GM21447 (cell line): ENCODE data around the gene SNED1.

Experiments
- ATAC-seq: cut with Tn5 transposase; IDR thresholded peaks from one replicate; pipeline ENCODE4 v1.9.1; 2021; ENCODE audit not compliant: unreplicated experiment

Gene SNED1

DNA sequence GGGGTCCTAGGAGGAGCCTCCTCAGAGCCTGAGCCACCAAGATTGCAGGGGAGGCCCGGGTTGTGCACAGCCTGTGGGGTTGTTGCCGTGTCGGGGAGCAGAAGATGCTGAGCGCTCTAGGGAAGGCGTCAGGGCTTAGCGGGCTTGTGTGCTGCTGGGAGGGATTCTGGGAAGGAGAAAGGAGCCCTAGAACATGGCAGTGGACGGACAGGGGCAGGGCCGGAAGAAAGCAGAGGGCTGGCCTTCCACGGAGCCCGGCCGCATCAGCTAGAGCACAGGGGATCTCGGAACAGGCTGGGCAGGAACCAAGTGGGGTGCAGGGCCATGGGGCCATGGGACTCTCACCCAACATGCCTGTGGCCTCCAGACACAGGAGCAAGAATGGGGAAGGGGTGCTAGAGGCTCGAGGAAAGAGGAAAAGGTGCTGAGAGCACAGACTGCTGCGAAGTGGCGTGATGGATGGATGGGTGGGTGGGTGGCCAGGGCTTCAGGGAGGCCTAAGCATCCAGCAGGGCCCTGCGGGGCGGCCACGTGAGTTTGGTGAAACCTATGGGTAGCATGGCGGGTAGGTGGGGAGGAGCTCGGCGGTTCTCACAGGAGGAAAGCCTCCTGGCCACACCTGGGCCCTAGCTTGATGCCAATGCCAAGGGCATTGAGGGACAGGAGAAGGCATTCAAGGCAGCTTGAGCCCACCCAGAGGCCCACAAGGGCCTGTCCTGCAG lies 67.9 kb downstream of the SNED1 start:
- ATAC-seq: no peak

DNA sequence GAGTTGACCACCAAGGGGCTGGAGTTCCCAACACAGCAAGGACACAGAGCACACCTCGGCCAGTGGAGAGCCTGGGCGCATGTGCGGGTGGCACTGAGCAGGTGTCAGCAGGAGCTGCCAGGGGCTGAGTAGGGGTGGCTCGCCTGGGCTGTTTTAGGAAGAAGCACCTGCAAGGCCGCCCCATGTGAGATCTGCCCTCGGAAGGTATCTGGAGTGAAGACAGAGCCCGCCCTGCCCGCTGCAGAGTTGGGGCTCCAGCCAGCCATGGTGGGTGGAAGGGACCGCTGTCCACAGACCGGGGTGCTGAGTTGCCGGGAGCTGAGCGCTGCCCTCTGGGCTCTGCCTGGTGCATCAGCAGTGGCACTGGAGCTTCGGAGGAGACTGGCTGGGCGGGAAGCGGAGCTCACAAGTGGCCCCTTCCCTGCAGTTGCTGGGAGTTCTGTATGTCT lies 68.5 kb downstream of the SNED1 start:
- no peak for ATAC-seq

DNA sequence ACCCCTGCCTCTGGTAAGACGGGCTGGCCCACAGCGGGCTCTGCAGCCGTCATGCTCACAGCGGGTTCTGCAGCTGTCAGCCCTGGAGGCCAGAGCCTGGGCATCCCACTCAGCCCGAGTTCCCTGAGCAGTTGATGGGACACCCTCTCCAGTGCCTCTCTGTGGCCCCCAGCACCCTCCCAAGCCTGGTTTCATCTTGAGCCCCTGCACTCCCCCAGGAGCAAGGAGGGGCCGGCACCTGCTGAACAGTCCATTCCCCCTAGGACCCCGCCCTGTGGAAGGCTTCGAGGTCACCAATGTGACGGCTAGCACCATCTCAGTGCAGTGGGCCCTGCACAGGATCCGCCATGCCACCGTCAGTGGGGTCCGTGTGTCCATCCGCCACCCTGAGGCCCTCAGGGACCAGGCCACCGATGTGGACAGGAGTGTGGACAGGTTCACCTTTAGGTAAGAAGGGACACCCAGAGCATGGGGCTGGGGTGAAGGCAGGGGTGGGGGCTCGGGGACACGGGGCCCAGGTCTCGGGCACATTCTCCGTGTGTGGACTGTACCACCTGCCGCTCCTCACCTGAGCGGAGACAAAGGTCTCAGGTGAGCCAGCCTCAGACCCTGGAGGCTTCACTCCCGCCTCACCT lies 69.2 kb downstream of the SNED1 start:
- ATAC-seq: no peak

GRCh38 chr2:241068136-241068941 lies 69.9 kb downstream of the SNED1 start:
- ATAC-seq: no peak

DNA sequence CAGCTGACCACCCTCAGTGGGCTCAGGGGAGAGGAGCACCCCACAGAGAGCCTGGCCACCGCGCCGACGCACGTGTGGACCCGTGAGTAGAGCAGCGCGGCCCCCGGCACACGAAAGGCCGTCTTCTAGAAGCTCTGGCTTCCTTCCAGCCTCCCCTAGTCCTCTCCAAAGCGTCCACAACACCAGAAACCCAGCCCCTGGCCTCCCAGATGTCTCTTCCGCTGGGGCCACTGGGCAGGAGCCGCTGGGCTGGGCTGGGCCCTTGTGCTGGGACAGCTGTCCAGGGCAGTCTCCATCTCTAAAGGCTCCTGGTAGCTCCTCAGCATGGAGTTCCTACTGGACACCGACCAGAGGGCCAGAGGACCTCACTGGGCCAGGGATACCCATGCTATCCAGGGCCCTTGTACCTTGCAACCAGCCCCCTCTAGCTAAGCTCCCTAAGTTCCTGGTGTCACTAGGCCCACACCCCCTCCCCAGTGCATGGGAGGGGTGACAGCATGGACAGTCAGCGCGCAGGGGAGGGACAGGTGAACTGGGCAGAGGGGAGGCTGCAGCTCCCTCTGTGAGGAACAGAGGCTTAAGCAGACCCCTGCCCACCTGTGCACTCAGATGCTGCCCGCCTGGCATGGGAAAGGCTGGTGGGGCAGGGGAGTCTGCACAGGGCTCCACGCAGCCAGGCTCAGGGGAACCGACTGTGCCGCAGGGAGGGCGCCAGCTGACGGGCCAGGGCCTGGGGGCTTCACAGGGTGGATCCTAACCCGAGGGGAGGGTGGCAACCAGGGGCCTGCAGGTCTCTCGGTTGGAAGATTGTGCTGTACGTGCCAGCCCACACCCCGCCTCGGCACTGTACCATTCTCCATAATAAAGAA lies 70.8 kb downstream of the SNED1 start:
- ATAC-seq: no peak

GRCh38 chr2:241069821-241070281 lies 71.4 kb downstream of the SNED1 start:
- no peak for ATAC-seq

GRCh38 chr2:241070361-241070760 lies 71.9 kb downstream of the SNED1 start:
- no peak for ATAC-seq

DNA sequence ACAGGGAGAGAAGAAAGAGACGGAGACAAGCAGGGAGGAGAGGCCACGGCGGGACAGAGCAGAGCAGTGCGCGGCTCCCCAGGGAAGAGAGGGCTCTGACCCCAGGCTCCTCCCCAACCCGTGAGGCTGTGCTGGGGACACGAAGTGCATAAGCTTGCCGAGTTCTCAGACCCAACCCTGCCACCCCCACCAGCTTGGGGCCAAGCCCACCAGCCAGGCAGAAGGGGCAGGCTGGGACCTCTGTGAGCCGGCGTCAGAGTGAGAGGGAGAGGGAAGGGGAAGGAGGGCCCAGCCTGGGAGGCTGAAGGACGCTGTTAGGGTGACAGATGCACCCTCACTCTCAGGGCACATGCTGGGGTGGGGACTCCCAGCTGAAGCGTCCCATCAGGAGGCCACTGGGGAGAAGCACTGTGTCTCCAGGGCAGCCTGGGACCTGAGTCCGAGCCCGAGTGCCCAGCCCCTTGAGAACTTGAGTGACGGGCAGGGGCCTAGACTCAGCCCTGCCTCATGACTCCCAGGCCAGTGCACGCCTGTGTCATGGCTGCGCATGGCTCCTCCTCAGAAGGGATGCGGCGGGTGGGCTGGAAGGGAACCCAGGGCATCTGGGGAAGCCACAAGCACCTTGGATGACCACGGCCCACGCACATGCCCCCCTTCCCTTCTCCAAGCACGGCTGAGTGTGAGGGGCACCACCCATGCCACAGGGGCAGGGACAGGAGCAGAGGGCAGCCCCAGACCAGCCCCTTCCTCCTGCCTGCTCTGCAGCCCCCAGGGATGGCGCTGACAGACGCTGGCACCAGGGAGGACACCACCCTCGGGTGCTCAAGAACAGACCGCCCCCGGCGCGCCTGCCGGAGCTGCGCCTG lies 72.6 kb downstream of the SNED1 start:
- no peak for ATAC-seq

DNA sequence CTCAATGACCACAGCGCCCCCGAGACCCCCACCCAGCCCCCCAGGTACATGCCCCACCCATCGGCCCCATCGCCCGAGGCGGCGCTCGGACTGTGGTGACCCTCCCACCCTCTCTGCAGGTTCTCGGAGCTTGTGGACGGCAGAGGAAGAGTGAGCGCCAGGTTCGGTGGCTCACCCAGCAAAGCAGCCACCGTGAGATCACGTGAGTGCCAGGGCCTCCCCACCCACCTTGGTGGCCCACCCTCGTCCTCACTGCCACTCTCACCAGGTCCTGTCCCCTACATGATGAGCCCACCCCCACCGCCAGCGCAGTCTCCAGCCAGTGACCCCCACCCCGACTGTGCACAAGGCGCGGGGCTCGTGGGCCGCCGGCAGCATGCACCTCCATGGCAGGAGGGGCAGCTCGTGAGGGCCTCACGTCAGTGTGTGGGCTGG lies 73.3 kb downstream of the SNED1 start:
- no peak for ATAC-seq

GRCh38 chr2:241072151-241072550 lies 73.7 kb downstream of the SNED1 start:
- ATAC-seq: no peak

DNA sequence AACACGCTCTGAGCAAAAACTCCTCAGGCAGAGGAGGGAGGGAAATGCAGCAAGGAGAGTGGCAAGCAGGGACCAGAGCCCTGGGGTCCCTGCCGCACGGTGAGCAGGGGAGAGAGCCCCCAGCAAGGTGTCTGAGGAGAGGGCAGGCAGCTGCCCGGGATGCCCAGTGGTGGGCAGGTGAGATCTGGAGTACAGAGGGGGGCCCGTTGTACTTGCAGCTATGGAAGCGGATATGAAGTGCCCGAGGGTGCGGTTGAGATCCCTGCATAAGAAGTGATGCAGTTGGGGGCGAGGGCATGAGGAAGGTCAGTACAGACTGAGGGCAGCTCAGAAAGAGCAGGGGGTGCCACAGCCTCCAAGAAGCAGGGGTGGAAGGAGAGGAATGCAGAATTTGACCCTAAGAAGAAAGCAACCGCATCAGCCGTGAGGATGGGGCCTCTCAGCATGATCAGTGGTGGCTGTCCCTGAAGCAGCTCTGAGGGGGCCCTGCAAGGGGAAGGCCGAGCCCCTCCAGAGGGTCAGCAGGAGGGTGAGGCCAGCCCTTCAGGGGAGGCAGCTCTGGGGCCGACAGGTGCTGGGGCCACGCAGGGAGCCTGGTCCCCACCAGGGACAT lies 74.2 kb downstream of the SNED1 start:
- no peak for ATAC-seq

GRCh38 chr2:241073166-241074064 lies 75.0 kb downstream of the SNED1 start:
- no peak for ATAC-seq

DNA sequence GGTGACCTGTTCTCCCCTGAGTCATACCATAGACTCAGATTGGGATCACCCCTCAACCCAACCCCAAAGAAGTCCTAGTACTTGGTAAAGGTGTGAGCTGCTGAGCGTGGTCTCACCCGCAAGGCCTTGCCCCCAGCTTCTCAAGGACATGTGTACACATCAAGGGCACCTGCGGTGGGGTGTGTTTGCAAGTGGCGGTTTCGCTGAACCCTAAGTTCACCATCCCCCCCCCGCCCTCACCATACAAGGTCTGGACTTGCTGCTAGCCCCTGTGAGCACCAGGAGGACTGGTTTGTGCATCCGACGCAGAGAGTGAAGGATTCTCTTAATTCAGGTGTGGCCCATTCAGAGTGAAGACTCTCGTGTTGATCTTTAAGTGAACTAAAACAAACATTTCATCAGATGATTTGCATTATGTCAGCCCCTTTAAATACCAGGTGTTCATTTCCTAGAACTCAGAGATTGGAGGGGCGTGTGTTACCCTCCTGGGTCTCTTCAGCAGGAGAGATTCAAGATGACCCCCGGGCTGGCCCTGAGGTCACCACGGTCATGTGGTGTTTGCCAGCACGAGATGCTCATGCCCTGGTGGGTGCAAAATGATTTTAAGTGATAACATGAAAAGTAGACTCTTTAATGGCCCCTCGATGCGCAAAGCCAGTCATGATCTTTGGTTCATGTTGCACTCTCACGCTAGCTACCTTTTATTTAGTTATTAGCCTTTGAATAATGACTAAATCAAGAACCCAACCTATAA lies 75.8 kb downstream of the SNED1 start:
- ATAC-seq: no peak

DNA sequence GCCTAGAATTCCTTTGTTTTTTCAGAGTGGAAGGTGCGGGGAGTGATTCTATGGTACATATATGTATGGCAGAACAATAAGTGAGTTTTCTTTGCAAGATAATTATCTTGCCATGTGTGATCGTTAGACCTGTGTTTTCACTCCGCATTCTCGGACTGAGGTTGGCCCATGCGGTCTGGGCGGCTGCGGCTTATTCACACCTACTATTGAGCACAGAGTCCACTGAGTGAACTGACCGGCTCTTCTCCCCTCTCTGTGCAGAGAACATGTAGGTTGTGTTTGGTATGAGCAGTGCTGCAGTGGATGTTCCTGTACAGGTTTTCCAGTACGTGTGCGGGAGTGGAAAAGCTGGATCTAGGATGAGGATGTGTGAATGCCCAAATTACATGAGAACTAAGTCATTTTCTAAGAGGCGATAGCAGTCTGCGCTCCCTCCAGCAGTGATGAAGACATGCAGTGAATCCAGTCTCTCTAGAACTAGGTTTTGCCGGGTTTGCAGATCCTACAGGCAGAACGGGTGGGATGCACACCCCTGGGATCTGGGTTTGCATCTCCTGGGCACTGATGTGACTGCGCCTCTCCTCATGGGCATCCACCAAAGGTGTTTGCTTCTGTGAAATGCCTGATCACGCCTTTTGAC lies 76.6 kb downstream of the SNED1 start:
- ATAC-seq: no peak

GRCh38 chr2:241080405-241081189 lies 82.2 kb downstream of the SNED1 start:
- no peak for ATAC-seq

GRCh38 chr2:241081190-241081642 lies 82.8 kb downstream of the SNED1 start:
- no peak for ATAC-seq
